WTC11 (cell line): ENCODE measurements around the gene LCN10. TPM values are rescaled to one million over a fixed set of nuclear protein-coding genes. Genes with fewer than 3 reads are reported as not detected.

Source experiments
- ATAC-seq: fragments of 200-7000 bp; cut with Tn5 transposase; 2 replicates; pipeline ENCODE4 v1.10.0; 2021; ENCODE audit warnings: mild to moderate bottlenecking, moderate library complexity
- CTCF ChIA-PET: fragments of 300-600 bp; sonication (Branson Sonifier 250); formaldehyde crosslinking; loops from one replicate; lab custom pipeline; 2021; ENCODE audit warnings: antibody characterized with exemption; lab: Charles Lee
- POLR2A ChIA-PET: fragments of 350-600 bp; sonication (Branson Sonifier 250); formaldehyde crosslinking; loops from one replicate; lab custom pipeline; 2021; ENCODE audit warnings: antibody characterized with exemption; lab: Charles Lee
- DNase-seq: peaks from one replicate; pipeline ENCODE4 v3.0.0; 2021; ENCODE audit warnings: low spot score
- H3K27ac Mint-ChIP-seq: 2 replicates; pipeline ENCODE4 v1.8.0; 2021; ENCODE audit warnings: mixed read lengths
- H3K27me3 Mint-ChIP-seq: 2 replicates; pipeline ENCODE4 v1.8.0; 2021; ENCODE audit warnings: low read depth, mild to moderate bottlenecking, moderate library complexity, mixed read lengths
- H3K36me3 Mint-ChIP-seq: 2 replicates; pipeline ENCODE4 v1.8.0; 2021; ENCODE audit warnings: mixed read lengths
- H3K4me1 Mint-ChIP-seq: 2 replicates; pipeline ENCODE4 v1.8.0; 2022; ENCODE audit warnings: mixed read lengths
- H3K4me3 Mint-ChIP-seq: 2 replicates; pipeline ENCODE4 v1.8.0; 2021; ENCODE audit warnings: mild to moderate bottlenecking, moderate library complexity, mixed read lengths
- H3K9me3 Mint-ChIP-seq: 2 replicates; pipeline ENCODE4 v1.8.0; 2021; ENCODE audit warnings: mixed read lengths
- ATF2 ChIP-seq: sonication (generic); formaldehyde crosslinking; IDR thresholded peaks from 2 replicates; pipeline ENCODE4 v1.8.1; 2022; ENCODE audit warnings: low read depth, missing genetic modification reagents, borderline replicate concordance
- CREB1 ChIP-seq: sonication (generic); formaldehyde crosslinking; IDR thresholded peaks from 2 replicates; pipeline ENCODE4 v1.8.0; 2023; ENCODE audit warnings: mild to moderate bottlenecking, missing genetic modification reagents
- ELF4 ChIP-seq: sonication (generic); formaldehyde crosslinking; IDR thresholded peaks from 2 replicates; pipeline ENCODE4 v1.8.1; 2022; ENCODE audit warnings: low read depth, mild to moderate bottlenecking, moderate library complexity, missing genetic modification reagents
- FOXP1 ChIP-seq: sonication (generic); formaldehyde crosslinking; IDR thresholded peaks from 2 replicates; pipeline ENCODE4 v1.8.0; 2022; ENCODE audit warnings: missing genetic modification reagents, mild to moderate bottlenecking, moderate library complexity, borderline replicate concordance
- IRF2 ChIP-seq: sonication (generic); formaldehyde crosslinking; IDR thresholded peaks from 2 replicates; pipeline ENCODE4 v1.8.0; 2022; ENCODE audit warnings: low read depth, missing genetic modification reagents, borderline replicate concordance
- JUN ChIP-seq: sonication (generic); formaldehyde crosslinking; IDR thresholded peaks from 2 replicates; pipeline ENCODE4 v1.8.0; 2023; ENCODE audit warnings: mild to moderate bottlenecking, missing genetic modification reagents
- MYBL2 ChIP-seq: sonication (generic); formaldehyde crosslinking; IDR thresholded peaks from 2 replicates; pipeline ENCODE4 v1.8.1; 2023; ENCODE audit warnings: mild to moderate bottlenecking, moderate library complexity, missing genetic modification reagents
- NR1H2 ChIP-seq: sonication (generic); formaldehyde crosslinking; IDR thresholded peaks from 2 replicates; pipeline ENCODE4 v1.9.0; 2021; ENCODE audit warnings: mild to moderate bottlenecking, moderate library complexity, missing genetic modification reagents
- PRRX2 ChIP-seq: fragments of 250-450 bp; sonication (Bioruptor Pico); IDR thresholded peaks from 2 replicates; pipeline ENCODE4 v1.8.0; 2021; ENCODE audit warnings: mild to moderate bottlenecking
- RELA ChIP-seq: sonication (generic); formaldehyde crosslinking; IDR thresholded peaks from 2 replicates; pipeline ENCODE4 v1.8.1; 2022; ENCODE audit warnings: missing genetic modification reagents, mild to moderate bottlenecking, borderline replicate concordance
- SOX15 ChIP-seq: fragments of 250-450 bp; sonication (Bioruptor Pico); IDR thresholded peaks from 2 replicates; pipeline ENCODE4 v1.9.0; 2021; ENCODE audit warnings: mild to moderate bottlenecking
- USF2 ChIP-seq: sonication (generic); formaldehyde crosslinking; IDR thresholded peaks from 2 replicates; pipeline ENCODE4 v1.8.1; 2023; ENCODE audit warnings: mild to moderate bottlenecking, missing genetic modification reagents, moderate library complexity
- ZNF121 ChIP-seq: sonication (generic); formaldehyde crosslinking; IDR thresholded peaks from 2 replicates; pipeline ENCODE4 v1.8.0; 2023; ENCODE audit warnings: missing genetic modification reagents
- ZNF138 ChIP-seq: sonication (generic); formaldehyde crosslinking; conservative IDR thresholded peaks from 2 replicates; pipeline ENCODE4 v1.8.1; 2022; ENCODE audit warnings: mild to moderate bottlenecking, moderate library complexity, missing genetic modification reagents
- ZNF317 ChIP-seq: sonication (generic); formaldehyde crosslinking; IDR thresholded peaks from 2 replicates; pipeline ENCODE4 v1.8.1; 2023; ENCODE audit warnings: low read depth, mild to moderate bottlenecking, moderate library complexity, missing genetic modification reagents, borderline replicate concordance
- total RNA-seq: library from RNA; stranded (reverse); gene quantifications from 3 replicates; pipeline ENCODE4 v1.2.3, GENCODE V29; 2021
- TF ChIP-seq, protein P1 (sequence below): fragments of 250-450 bp; sonication (Bioruptor Pico); IDR thresholded peaks from 2 replicates; pipeline ENCODE4 v1.9.0; 2021; ENCODE audit warnings: mild to moderate bottlenecking
- TF ChIP-seq, protein P2 (sequence below): sonication (generic); formaldehyde crosslinking; IDR thresholded peaks from 2 replicates; pipeline ENCODE4 v1.8.0; 2022; ENCODE audit warnings: missing genetic modification reagents

Gene LCN10
- total RNA-seq, 1 experiment from 2014 or later: 2.4 TPM

DNA sequence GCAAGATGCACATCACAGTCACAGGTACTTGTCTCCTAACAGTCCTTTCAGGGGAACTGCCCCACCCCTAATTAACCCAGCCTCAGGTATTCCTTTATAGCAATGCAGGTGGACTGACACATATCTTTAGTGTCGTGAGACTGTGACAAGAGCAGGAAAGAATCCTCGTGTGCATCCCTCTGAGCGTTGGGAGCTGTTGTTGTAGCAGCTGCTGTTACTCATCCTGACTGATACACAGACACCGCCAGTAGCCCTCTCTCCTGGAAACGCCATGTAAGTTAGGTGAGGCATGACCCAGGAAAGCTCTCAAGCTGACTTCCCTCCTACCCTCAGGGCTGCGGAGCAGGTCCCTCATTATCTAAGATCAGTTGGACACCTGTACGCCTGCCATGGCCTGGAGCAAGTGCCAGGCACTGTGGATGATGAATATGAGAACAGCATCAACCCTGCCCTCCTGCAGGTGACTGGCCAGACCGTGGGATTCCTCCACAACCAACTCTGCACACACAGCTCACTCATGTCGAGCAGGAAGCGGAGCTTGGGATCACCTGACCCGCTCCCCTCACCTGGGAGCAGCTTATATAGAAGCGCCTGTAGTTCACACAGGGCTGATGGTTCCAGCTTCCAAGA lies 31.8 kb upstream of the LCN10 start:
- POLR2A ChIA-PET: no interaction called here
- Mint-ChIP-seq H3K27ac (no peak overlapping the region), H3K36me3 (peaks cover 11% of the 10 kb centered on the region), H3K9me3 (peaks cover 28% of the 10 kb centered on the region)
- ATAC-seq (no peak), DNase-seq (no peak)
- TF ChIP-seq SOX15 (CRISPR knock-in tag) (no peak), FOXP1 (CRISPR knock-in tag) (no peak), ELF4 (no peak), PRRX2 (CRISPR knock-in tag) (no peak), USF2 (no peak), JUN (CRISPR knock-in tag) (no peak), ZNF121 (CRISPR knock-in tag) (no peak), ZNF317 (CRISPR knock-in tag) (no peak), MYBL2 (no peak), IRF2 (CRISPR knock-in tag) (no peak), ZNF138 (CRISPR knock-in tag) (no peak), RELA (CRISPR knock-in tag) (no peak), CREB1 (CRISPR knock-in tag) (no peak), NR1H2 (no peak), ATF2 (CRISPR knock-in tag) (no peak)
- TF ChIP-seq, protein P1, sequence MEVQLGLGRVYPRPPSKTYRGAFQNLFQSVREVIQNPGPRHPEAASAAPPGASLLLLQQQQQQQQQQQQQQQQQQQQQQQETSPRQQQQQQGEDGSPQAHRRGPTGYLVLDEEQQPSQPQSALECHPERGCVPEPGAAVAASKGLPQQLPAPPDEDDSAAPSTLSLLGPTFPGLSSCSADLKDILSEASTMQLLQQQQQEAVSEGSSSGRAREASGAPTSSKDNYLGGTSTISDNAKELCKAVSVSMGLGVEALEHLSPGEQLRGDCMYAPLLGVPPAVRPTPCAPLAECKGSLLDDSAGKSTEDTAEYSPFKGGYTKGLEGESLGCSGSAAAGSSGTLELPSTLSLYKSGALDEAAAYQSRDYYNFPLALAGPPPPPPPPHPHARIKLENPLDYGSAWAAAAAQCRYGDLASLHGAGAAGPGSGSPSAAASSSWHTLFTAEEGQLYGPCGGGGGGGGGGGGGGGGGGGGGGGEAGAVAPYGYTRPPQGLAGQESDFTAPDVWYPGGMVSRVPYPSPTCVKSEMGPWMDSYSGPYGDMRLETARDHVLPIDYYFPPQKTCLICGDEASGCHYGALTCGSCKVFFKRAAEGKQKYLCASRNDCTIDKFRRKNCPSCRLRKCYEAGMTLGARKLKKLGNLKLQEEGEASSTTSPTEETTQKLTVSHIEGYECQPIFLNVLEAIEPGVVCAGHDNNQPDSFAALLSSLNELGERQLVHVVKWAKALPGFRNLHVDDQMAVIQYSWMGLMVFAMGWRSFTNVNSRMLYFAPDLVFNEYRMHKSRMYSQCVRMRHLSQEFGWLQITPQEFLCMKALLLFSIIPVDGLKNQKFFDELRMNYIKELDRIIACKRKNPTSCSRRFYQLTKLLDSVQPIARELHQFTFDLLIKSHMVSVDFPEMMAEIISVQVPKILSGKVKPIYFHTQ (CRISPR knock-in tag): no peak
- TF ChIP-seq, protein P2, sequence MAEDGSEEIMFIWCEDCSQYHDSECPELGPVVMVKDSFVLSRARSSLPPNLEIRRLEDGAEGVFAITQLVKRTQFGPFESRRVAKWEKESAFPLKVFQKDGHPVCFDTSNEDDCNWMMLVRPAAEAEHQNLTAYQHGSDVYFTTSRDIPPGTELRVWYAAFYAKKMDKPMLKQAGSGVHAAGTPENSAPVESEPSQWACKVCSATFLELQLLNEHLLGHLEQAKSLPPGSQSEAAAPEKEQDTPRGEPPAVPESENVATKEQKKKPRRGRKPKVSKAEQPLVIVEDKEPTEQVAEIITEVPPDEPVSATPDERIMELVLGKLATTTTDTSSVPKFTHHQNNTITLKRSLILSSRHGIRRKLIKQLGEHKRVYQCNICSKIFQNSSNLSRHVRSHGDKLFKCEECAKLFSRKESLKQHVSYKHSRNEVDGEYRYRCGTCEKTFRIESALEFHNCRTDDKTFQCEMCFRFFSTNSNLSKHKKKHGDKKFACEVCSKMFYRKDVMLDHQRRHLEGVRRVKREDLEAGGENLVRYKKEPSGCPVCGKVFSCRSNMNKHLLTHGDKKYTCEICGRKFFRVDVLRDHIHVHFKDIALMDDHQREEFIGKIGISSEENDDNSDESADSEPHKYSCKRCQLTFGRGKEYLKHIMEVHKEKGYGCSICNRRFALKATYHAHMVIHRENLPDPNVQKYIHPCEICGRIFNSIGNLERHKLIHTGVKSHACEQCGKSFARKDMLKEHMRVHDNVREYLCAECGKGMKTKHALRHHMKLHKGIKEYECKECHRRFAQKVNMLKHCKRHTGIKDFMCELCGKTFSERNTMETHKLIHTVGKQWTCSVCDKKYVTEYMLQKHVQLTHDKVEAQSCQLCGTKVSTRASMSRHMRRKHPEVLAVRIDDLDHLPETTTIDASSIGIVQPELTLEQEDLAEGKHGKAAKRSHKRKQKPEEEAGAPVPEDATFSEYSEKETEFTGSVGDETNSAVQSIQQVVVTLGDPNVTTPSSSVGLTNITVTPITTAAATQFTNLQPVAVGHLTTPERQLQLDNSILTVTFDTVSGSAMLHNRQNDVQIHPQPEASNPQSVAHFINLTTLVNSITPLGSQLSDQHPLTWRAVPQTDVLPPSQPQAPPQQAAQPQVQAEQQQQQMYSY: no peak
- TF ChIP-seq, all 79 proteins: peak for 0
- no peak overlapping the region for H3K4me3 Mint-ChIP-seq
- H3K27me3 Mint-ChIP-seq: peaks cover 30% of the 10 kb centered on the region
- peaks cover 5% of the 10 kb centered on the region; the same call in 1 of the 2 replicates for H3K4me1 Mint-ChIP-seq
- CTCF ChIA-PET: interaction anchor here (0.7 kb wide), 1 partner anchor 261 kb away, joined by 3 read pairs; no protein-coding TSS in a partner anchor
